ENCODE results near the gene PDZK1.
"Not testable (repeated sequence)": the region's sequence is repeated elsewhere in the genome, so short reads cannot be mapped to it uniquely, and the experiment has no call there.

The PDZK1 gene

GRCh38 chr1:145656245-145656943, 50.8 kb downstream of the PDZK1 start:
- not testable (repeated sequence) for DNase-seq (ENCODE audit: low read depth in 2 of 2)

- DNase-seq (ENCODE audit: low read depth in 2 of 2) = not testable (repeated sequence)
Observed at GRCh38 chr1:145643990-145644389, 63.2 kb downstream of the PDZK1 start.

GRCh38 chr1:145641886-145642285, 65.3 kb downstream of the PDZK1 start:
- not testable (repeated sequence) for DNase-seq (ENCODE audit: low read depth in 2 of 2)

- DNase-seq (ENCODE audit: low read depth in 2 of 2) = not testable (repeated sequence)
Observed at GRCh38 chr1:145636237-145636636, 70.9 kb downstream of the PDZK1 start.

- DNase-seq (ENCODE audit: low read depth in 2 of 2) = not testable (repeated sequence)
Observed at GRCh38 chr1:145622177-145622576, 85.0 kb downstream of the PDZK1 start.
